Neural cell (in vitro differentiated cells): ENCODE data around the gene NCOA7. TPM values are rescaled to one million over a fixed set of nuclear protein-coding genes. Genes with fewer than 3 reads are reported as not detected.
A peak's percentile ranks its signal among the peaks of the same experiment; 100 is the strongest.

Experiments
- H2AFZ ChIP-seq: fragments of 200-600, 300-800 bp; sonication (generic), shearing (Covaris generic); 2 replicates; pipeline ENCODE4 v1.6.0; 2014; ENCODE audit warnings: low read depth, mild to moderate bottlenecking, antibody characterized with exemption, low read length, moderate library complexity
- H3F3A ChIP-seq: fragments of 200-600 bp; shearing (Covaris generic); 2 replicates; pipeline ENCODE4 v1.6.1; 2016; ENCODE audit warnings: mild to moderate bottlenecking, moderate library complexity, mixed read lengths, antibody characterized with exemption, low read length; ENCODE audit not compliant: insufficient read depth, poor library complexity, severe bottlenecking
- H3K27ac ChIP-seq: fragments of 200-600, 300-800 bp; sonication (generic), shearing (Covaris generic); 2 replicates; pipeline ENCODE4 v1.5.1; 2014; ENCODE audit warnings: mild to moderate bottlenecking, low read length, moderate library complexity
- H3K27me3 ChIP-seq: fragments of 300-800, 200-600 bp; sonication (generic), shearing (Covaris generic); 2 replicates; pipeline ENCODE4 v1.6.0; 2014; ENCODE audit warnings: mild to moderate bottlenecking, low read depth, low read length, moderate library complexity; ENCODE audit not compliant: insufficient read depth
- H3K36me3 ChIP-seq: fragments of 300-800, 200-600 bp; sonication (generic), shearing (Covaris generic); 2 replicates; pipeline ENCODE4 v1.5.1; 2014; ENCODE audit warnings: mild to moderate bottlenecking, antibody characterized with exemption, low read length, moderate library complexity; ENCODE audit not compliant: insufficient read depth
- H3K4me2 ChIP-seq: fragments of 300-800, 200-600 bp; sonication (generic), shearing (Covaris generic); 2 replicates; pipeline ENCODE4 v1.6.0; 2014; ENCODE audit warnings: mild to moderate bottlenecking, low read length
- H3K4me3 ChIP-seq: fragments of 300-800, 200-600 bp; sonication (generic), shearing (Covaris generic); 2 replicates; pipeline ENCODE4 v1.5.1; 2014; ENCODE audit warnings: mild to moderate bottlenecking, low read length, moderate library complexity
- H3K79me2 ChIP-seq: fragments of 200-600 bp; shearing (Covaris generic); replicated peaks from 2 replicates; pipeline ENCODE4 v1.6.0; 2014; ENCODE audit warnings: mild to moderate bottlenecking, low read length, moderate library complexity; ENCODE audit not compliant: insufficient read depth
- H3K9ac ChIP-seq: fragments of 300-800, 200-600 bp; sonication (generic), shearing (Covaris generic); 2 replicates; pipeline ENCODE4 v1.6.1; 2016; ENCODE audit warnings: mild to moderate bottlenecking, low read length, mixed read lengths
- H3K9me2 ChIP-seq: fragments of 200-600 bp; shearing (Covaris generic); 2 replicates; pipeline ENCODE4 v1.6.1; 2016; ENCODE audit warnings: mild to moderate bottlenecking, low read length, mixed read lengths; ENCODE audit not compliant: insufficient read depth
- H3K9me3 ChIP-seq: fragments of 200-600, 300-800 bp; sonication (generic), shearing (Covaris generic); 2 replicates; pipeline ENCODE4 v1.6.1; 2016; ENCODE audit warnings: mild to moderate bottlenecking, mixed run types, low read length, moderate library complexity, mixed read lengths
- H4K20me1 ChIP-seq: fragments of 200-600 bp; shearing (Covaris generic); 2 replicates; pipeline ENCODE4 v1.6.1; 2016; ENCODE audit warnings: mild to moderate bottlenecking, mixed run types; ENCODE audit not compliant: insufficient read depth
- CTCF ChIP-seq: fragments of 450-650 bp; IDR thresholded peaks from 2 replicates; pipeline ENCODE4 v1.5.1; 2014; ENCODE audit warnings: antibody characterized with exemption, mild to moderate bottlenecking, moderate library complexity; ENCODE audit not compliant: poor library complexity, severe bottlenecking
- EP300 ChIP-seq: fragments of 450-650 bp; conservative IDR thresholded peaks from 2 replicates; pipeline ENCODE4 v1.6.1; 2014; ENCODE audit warnings: antibody characterized with exemption, mild to moderate bottlenecking, moderate library complexity; ENCODE audit not compliant: poor library complexity, severe bottlenecking
- EZH2 ChIP-seq: fragments of 200-600, 300-800 bp; shearing (Covaris generic), sonication (generic); IDR thresholded peaks from 2 replicates; pipeline ENCODE4 v1.6.1; 2014; ENCODE audit warnings: antibody characterized with exemption, low read length, borderline replicate concordance, mild to moderate bottlenecking; ENCODE audit not compliant: insufficient read depth, poor library complexity, severe bottlenecking
- MXI1 ChIP-seq: fragments of 450-650 bp; conservative IDR thresholded peaks from 2 replicates; pipeline ENCODE4 v1.6.1; 2014; ENCODE audit warnings: antibody characterized with exemption, mild to moderate bottlenecking; ENCODE audit not compliant: poor library complexity, severe bottlenecking
- POLR2AphosphoS5 ChIP-seq: IDR thresholded peaks from 2 replicates; pipeline ENCODE4 v1.6.1; 2012
- RAD21 ChIP-seq: fragments of 450-650 bp; conservative IDR thresholded peaks from 2 replicates; pipeline ENCODE4 v1.6.1; 2014; ENCODE audit warnings: antibody characterized with exemption, mild to moderate bottlenecking, moderate library complexity
- REST ChIP-seq: IDR thresholded peaks from 2 replicates; pipeline ENCODE4 v1.6.1; 2012; ENCODE audit warnings: borderline replicate concordance
- SMC3 ChIP-seq: fragments of 450-650 bp; conservative IDR thresholded peaks from 2 replicates; pipeline ENCODE4 v1.6.1; 2014; ENCODE audit warnings: antibody characterized with exemption, mild to moderate bottlenecking, moderate library complexity; ENCODE audit not compliant: poor library complexity
- TAF1 ChIP-seq: IDR thresholded peaks from 2 replicates; pipeline ENCODE4 v1.6.1; 2012; ENCODE audit warnings: low read depth
- polyA plus RNA-seq: library from polyadenylated mRNA; depleted of rRNA; stranded (reverse); fragments of >200 nt; gene quantifications from 2 replicates; pipeline ENCODE4 v1.2.3, GENCODE V29; 2014

Gene NCOA7
- polyA plus RNA-seq, 1 donor from 2014 or later, result 17.1 TPM

GRCh38 chr6:125791151-125791819 is 525 bp downstream of the NCOA7 start:
- TF ChIP-seq CTCF (peak; percentile 75), EZH2 (no peak), SMC3 (peak; percentile 58), RAD21 (peak; percentile 63), EP300 (no peak)
- no peaks in the 10 kb centered on the region for H4K20me1 ChIP-seq
- H3K4me3 ChIP-seq, result peak overlapping the region; percentile 89
- no peaks in the 10 kb centered on the region for H3K27me3 ChIP-seq
- H3K36me3 ChIP-seq, result no peaks in the 10 kb centered on the region
- peak overlapping the region; percentile 87 for H2AFZ ChIP-seq
- peak overlapping the region; percentile 66 for H3K4me2 ChIP-seq
- H3F3A ChIP-seq, result no peaks in the 10 kb centered on the region
- H3K9me2 ChIP-seq, result no peaks in the 10 kb centered on the region
- peak overlapping the region; percentile 81 for H3K27ac ChIP-seq
- peaks cover 19% of the 10 kb centered on the region for H3K79me2 ChIP-seq
- H3K9me3 ChIP-seq, result no peaks in the 10 kb centered on the region
- peak overlapping the region; percentile 76 for H3K9ac ChIP-seq

- Histone ChIP-seq H3K9ac (no peak overlapping the region), H3K36me3 (no peaks in the 10 kb centered on the region), H3K4me2 (peak overlapping the region; percentile 66), H2AFZ (no peak overlapping the region), H3K4me3 (peak overlapping the region; percentile 89), H3K9me2 (no peaks in the 10 kb centered on the region), H3K79me2 (peaks cover 19% of the 10 kb centered on the region), H4K20me1 (no peaks in the 10 kb centered on the region), H3F3A (no peaks in the 10 kb centered on the region), H3K9me3 (no peaks in the 10 kb centered on the region), H3K27me3 (no peaks in the 10 kb centered on the region), H3K27ac (peak overlapping the region; percentile 81)
- TF ChIP-seq TAF1, result no peak
- TF ChIP-seq RAD21, result no peak
- no peak for TF ChIP-seq EZH2
- TF ChIP-seq REST, result no peak
- TF ChIP-seq SMC3, result no peak
- no peak for TF ChIP-seq MXI1
- no peak for TF ChIP-seq POLR2AphosphoS5
- no peak for TF ChIP-seq EP300
- TF ChIP-seq CTCF, result no peak
Measured at GRCh38 chr6:125791820-125792165, 1.0 kb downstream of the NCOA7 start.
